Right lobe of liver (tissue), 4 donors: ENCODE results near the gene LDB3.

Source experiments
- POLR2A ChIP-seq: fragments of 450-650 bp; IDR thresholded peaks from one replicate; pipeline ENCODE4 v1.6.1; 2017; ENCODE audit warnings: antibody characterized with exemption, mild to moderate bottlenecking
- TF ChIP-seq, protein P1 (sequence below), 4 donors: fragments of 200-600 bp in 3 of 4; fragments of 450-650 bp in 1 of 4; IDR thresholded peaks; one replicate each; pipeline versions ENCODE4 v1.5.1 to v1.8.0; 2016 to 2022; ENCODE audit warnings: antibody characterized with exemption in 4 of 4, mild to moderate bottlenecking in 2 of 4
- donor health status: DM: no; HTN: no; CAD: no.
- donor health status: DM: no; HTN: no; CAD: no.
- donor health status: DM: no; HTN: yes; CAD: no.

GRCh38 chr10:86773498-86773897 lies 105.2 kb downstream of the LDB3 start:
- no peak for TF ChIP-seq POLR2A
- TF ChIP-seq, protein P1, sequence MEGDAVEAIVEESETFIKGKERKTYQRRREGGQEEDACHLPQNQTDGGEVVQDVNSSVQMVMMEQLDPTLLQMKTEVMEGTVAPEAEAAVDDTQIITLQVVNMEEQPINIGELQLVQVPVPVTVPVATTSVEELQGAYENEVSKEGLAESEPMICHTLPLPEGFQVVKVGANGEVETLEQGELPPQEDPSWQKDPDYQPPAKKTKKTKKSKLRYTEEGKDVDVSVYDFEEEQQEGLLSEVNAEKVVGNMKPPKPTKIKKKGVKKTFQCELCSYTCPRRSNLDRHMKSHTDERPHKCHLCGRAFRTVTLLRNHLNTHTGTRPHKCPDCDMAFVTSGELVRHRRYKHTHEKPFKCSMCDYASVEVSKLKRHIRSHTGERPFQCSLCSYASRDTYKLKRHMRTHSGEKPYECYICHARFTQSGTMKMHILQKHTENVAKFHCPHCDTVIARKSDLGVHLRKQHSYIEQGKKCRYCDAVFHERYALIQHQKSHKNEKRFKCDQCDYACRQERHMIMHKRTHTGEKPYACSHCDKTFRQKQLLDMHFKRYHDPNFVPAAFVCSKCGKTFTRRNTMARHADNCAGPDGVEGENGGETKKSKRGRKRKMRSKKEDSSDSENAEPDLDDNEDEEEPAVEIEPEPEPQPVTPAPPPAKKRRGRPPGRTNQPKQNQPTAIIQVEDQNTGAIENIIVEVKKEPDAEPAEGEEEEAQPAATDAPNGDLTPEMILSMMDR (IDR thresholded peaks at IDR 0.05): no peak
